ENCODE results near the gene SCIN.

GRCh38 chr7:12594122-12594897 is 23.8 kb downstream of the SCIN start:
- TF ChIP-seq, protein P1, sequence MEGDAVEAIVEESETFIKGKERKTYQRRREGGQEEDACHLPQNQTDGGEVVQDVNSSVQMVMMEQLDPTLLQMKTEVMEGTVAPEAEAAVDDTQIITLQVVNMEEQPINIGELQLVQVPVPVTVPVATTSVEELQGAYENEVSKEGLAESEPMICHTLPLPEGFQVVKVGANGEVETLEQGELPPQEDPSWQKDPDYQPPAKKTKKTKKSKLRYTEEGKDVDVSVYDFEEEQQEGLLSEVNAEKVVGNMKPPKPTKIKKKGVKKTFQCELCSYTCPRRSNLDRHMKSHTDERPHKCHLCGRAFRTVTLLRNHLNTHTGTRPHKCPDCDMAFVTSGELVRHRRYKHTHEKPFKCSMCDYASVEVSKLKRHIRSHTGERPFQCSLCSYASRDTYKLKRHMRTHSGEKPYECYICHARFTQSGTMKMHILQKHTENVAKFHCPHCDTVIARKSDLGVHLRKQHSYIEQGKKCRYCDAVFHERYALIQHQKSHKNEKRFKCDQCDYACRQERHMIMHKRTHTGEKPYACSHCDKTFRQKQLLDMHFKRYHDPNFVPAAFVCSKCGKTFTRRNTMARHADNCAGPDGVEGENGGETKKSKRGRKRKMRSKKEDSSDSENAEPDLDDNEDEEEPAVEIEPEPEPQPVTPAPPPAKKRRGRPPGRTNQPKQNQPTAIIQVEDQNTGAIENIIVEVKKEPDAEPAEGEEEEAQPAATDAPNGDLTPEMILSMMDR (IDR thresholded peaks at IDR 0.05), result no peak
- TF ChIP-seq POLR2A (IDR thresholded peaks at IDR 0.05), result no peak

All from Peyer's patch (tissue), 4 donors.